ENCODE data around the gene MYLK.

Gene MYLK

DNA sequence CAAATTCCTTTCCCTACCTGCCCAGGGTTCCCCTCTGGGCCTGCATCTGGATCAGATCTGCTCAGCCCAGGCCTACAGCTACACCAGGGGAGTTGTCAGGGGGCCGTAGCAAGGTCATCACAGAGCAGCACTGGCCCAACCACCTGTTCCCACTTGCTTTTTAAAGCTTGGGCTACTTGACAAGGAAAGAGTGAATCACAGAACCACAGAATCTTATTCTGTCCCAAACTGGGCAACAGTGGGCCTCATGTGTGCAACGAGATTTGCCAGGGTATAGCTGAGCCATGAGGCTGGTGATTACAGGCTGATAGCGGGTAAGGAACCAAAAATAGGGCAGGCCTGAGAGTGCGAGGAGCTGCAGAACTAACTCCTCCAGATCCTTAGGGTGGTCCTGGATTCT is 66.7 kb downstream of the MYLK start:
- no peak overlapping the region for H3K4me3 ChIP-seq (ENCODE audit: low read depth, low read length)
- TF ChIP-seq, protein P1, sequence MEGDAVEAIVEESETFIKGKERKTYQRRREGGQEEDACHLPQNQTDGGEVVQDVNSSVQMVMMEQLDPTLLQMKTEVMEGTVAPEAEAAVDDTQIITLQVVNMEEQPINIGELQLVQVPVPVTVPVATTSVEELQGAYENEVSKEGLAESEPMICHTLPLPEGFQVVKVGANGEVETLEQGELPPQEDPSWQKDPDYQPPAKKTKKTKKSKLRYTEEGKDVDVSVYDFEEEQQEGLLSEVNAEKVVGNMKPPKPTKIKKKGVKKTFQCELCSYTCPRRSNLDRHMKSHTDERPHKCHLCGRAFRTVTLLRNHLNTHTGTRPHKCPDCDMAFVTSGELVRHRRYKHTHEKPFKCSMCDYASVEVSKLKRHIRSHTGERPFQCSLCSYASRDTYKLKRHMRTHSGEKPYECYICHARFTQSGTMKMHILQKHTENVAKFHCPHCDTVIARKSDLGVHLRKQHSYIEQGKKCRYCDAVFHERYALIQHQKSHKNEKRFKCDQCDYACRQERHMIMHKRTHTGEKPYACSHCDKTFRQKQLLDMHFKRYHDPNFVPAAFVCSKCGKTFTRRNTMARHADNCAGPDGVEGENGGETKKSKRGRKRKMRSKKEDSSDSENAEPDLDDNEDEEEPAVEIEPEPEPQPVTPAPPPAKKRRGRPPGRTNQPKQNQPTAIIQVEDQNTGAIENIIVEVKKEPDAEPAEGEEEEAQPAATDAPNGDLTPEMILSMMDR (IDR thresholded peaks at IDR 0.05; ENCODE audit: control insufficient read depth, extremely low read depth, insufficient read depth): no peak
- DNase-seq (ENCODE audit: low read depth): no peak

DNA sequence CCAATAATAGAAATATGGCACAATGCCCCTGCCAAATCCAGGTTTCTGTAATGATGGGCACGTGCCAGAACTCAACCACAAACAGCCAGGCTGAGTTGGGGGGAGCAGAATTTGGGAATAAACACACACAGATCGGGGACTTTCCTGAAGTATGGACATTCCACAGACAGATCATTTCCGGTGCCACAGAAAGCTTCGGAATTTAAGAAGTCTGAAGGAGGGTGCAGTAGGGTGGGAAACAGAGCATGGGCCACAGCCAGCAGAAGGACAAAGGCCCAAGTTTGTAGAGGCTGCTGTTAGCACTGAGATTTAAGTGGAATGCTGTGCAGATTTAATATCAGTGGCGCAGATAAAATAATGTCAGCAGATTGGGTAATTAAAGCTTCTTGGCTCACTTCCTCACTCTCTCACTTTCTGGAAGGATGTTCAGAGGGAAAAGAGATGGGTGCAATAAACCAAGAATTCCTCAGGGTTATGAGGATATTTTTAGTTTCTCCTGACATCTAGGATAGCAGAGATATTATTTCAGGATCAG is 67.4 kb downstream of the MYLK start:
- H3K4me3 ChIP-seq (ENCODE audit: low read depth, low read length): no peak overlapping the region
- TF ChIP-seq, protein P1 (IDR thresholded peaks at IDR 0.05; ENCODE audit: control insufficient read depth, extremely low read depth, insufficient read depth): no peak
- no peak for DNase-seq (ENCODE audit: low read depth)

DNA sequence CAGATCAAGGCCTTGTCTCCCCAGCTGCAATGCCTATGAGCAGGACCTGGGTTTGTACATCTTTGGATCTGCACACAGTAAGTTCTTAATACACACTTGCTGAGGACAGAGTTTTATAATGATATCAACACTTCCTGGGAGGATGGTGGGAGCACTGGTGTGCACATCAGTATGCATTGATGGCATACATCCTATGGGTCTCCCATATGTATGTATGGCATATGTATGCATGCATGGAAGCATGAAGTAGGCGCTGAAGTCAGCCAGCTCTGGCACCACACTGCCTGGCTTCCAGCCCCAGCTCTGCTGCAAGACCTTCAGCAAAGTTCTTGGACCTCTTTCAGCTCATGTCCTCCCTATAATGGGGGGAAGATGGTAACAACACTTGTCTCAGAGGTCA is 68.2 kb downstream of the MYLK start:
- no peak overlapping the region for H3K4me3 ChIP-seq (ENCODE audit: low read depth, low read length)
- DNase-seq (ENCODE audit: low read depth): no peak
- TF ChIP-seq, protein P1 (IDR thresholded peaks at IDR 0.05; ENCODE audit: control insufficient read depth, extremely low read depth, insufficient read depth): no peak

- no peak for DNase-seq (ENCODE audit: low read depth)
Measured at GRCh38 chr3:123813876-123814275, 70.3 kb downstream of the MYLK start.

DNA sequence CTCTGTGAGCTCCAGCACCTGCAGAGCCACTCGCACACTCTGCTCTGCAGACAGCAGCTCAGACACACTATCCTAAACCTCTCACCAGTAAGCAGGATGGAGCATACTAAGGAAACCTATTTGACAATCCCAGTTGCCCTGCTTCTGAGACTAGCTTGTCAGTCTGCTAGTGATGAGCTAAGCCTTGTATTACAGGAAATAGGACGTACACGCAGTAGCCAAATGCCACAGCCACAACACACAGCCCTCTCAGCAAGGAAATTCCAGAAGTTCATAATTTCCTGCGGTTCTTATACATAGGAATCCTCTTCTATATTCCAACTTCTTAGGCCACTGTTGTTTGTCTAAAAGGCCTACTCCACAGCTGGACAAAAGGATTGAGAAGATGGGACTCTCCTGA is 74.5 kb downstream of the MYLK start:
- H3K4me3 ChIP-seq (ENCODE audit: low read depth, low read length): no peak overlapping the region
- TF ChIP-seq, protein P1 (IDR thresholded peaks at IDR 0.05; ENCODE audit: control insufficient read depth, extremely low read depth, insufficient read depth): no peak
- no peak for DNase-seq (ENCODE audit: low read depth)

More at GRCh38 chr3:123813876-123814275, 70.3 kb downstream of the MYLK start:
- H3K4me3 ChIP-seq (ENCODE audit: low read depth, low read length): no peak overlapping the region
- TF ChIP-seq, protein P1 (IDR thresholded peaks at IDR 0.05; ENCODE audit: control insufficient read depth, extremely low read depth, insufficient read depth): no peak

DNA sequence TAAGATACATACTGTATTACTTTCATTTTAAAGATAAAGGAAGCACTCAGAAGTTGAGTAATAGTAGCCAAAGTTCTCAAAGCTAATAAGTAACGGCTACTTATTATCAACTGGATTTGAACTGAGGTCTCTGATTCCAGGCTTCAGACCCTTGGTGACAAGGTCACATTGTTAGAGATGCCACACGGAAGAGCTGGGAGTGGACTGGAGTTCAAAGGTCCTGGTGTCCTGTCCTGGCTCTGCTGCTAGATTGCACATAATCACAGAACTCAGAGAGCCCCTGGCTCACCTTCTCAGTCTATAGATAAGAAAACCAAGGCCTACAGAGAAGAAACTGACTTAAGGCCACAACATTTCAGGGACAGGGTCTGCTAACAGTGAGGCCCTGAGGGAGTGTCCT is 75.3 kb downstream of the MYLK start:
- DNase-seq (ENCODE audit: low read depth): no peak
- no peak overlapping the region for H3K4me3 ChIP-seq (ENCODE audit: low read depth, low read length)
- TF ChIP-seq, protein P1 (IDR thresholded peaks at IDR 0.05; ENCODE audit: control insufficient read depth, extremely low read depth, insufficient read depth): no peak

DNA sequence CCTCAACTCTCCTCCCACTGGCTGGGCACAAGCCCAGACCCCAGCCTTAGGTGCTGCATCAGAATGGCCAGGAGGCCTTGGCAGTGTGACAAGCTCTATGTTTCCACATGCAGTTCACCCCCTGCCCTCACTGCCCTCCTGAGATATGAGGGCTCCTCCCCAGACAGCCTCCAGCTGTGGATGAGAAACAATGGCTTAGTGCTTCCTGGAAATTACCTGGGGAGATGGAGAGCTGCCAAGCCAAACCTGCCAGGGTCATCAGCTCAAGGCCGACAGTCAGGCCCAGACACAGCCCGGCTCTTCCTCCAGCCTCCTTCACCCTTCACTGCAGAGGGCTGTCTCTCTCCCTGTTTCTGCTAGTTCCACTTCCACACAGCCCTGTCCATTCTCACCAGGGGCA is 76.3 kb downstream of the MYLK start:
- no peak for DNase-seq (ENCODE audit: low read depth)
- TF ChIP-seq, protein P1 (IDR thresholded peaks at IDR 0.05; ENCODE audit: control insufficient read depth, extremely low read depth, insufficient read depth): no peak
- no peak overlapping the region for H3K4me3 ChIP-seq (ENCODE audit: low read depth, low read length)
